Tibial nerve (tissue), 3 donors: ENCODE results near the gene FANK1.
"Not testable (repeated sequence)": the region's sequence is repeated elsewhere in the genome, so short reads cannot be mapped to it uniquely, and the experiment has no call there.

ENCODE experiments used
- POLR2A ChIP-seq, 2 donors: fragments of 450-650 bp; IDR thresholded peaks; one replicate each; pipeline ENCODE4 v1.6.1; 2017; ENCODE audit warnings: antibody characterized with exemption in 2 of 2, mild to moderate bottlenecking in 2 of 2, moderate library complexity in 2 of 2
- TF ChIP-seq, protein P1 (sequence below), 5 experiments: fragments of 200-600 bp in 3 of 5; fragments of 450-650 bp in 2 of 5; sonication (generic) in 3 of 5; IDR thresholded peaks; one replicate each; pipeline ENCODE4 v1.5.1; 2016 to 2019; ENCODE audit warnings: antibody characterized with exemption in 5 of 5, mild to moderate bottlenecking in 3 of 5, moderate library complexity in 2 of 5

DNA sequence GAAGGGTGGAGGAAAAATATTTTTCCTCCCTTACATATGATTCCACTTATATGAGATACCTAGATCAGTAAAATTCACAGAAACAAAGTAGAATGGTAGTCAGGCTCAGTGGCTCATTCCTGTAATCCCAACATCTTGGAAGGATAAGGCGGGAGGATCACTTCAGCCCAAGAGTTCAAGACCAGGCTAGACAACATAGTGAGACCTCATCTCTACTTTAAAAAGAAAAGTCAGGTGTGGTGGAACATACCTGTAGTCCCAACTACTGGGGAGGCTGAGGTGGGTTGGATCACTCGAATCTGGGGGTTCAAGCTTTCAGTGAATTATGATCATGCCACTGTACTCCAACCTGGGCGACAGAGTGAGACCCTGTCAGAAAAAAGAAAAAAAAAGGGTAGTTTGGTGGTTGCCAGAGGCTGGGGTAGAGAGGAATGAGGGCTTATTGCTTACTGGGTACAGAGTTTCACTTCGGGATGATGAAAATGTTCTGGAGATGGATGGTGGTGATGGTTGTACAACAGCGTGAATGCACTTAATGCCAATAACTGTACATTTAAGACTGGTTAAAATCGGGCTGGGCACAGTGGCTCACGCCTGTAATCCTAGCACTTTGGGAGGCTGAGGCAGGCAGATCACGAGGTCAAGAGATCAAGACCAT lies 21.5 kb downstream of the FANK1 start:
- TF ChIP-seq, protein P1, sequence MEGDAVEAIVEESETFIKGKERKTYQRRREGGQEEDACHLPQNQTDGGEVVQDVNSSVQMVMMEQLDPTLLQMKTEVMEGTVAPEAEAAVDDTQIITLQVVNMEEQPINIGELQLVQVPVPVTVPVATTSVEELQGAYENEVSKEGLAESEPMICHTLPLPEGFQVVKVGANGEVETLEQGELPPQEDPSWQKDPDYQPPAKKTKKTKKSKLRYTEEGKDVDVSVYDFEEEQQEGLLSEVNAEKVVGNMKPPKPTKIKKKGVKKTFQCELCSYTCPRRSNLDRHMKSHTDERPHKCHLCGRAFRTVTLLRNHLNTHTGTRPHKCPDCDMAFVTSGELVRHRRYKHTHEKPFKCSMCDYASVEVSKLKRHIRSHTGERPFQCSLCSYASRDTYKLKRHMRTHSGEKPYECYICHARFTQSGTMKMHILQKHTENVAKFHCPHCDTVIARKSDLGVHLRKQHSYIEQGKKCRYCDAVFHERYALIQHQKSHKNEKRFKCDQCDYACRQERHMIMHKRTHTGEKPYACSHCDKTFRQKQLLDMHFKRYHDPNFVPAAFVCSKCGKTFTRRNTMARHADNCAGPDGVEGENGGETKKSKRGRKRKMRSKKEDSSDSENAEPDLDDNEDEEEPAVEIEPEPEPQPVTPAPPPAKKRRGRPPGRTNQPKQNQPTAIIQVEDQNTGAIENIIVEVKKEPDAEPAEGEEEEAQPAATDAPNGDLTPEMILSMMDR (IDR thresholded peaks at IDR 0.05): not testable (repeated sequence)
- TF ChIP-seq POLR2A (IDR thresholded peaks at IDR 0.05): not testable (repeated sequence)
